Stomach (tissue), 9 donors: ENCODE measurements around the gene PAK6. TPM values are rescaled to one million over a fixed set of nuclear protein-coding genes. Genes with fewer than 3 reads are reported as not detected.

Experiments used
- DNase-seq, 2 donors: peaks; one replicate each; pipeline versions ENCODE4 v3.0.0 to v3.0.0-alpha.2; 2013 to 2019
- H3K27ac ChIP-seq, 5 donors: fragments of 200-600 bp in 4 of 5; sonication (generic) in 4 of 5; one replicate each; pipeline ENCODE4 v1.5.1; 2013 to 2019; ENCODE audit warnings: mild to moderate bottlenecking in 1 of 5, moderate library complexity in 1 of 5
- H3K27me3 ChIP-seq, 3 donors: fragments of 200-600 bp; sonication (generic); one replicate each; pipeline ENCODE4 v1.5.1; 2017 to 2019; ENCODE audit warnings: mixed run types in 1 of 3
- H3K36me3 ChIP-seq, 4 donors: fragments of 200-600 bp; sonication (generic); 1 replicate in 3 of 4; 2 replicates in 1 of 4; pipeline ENCODE4 v1.5.1; 2016 to 2019
- H3K4me1 ChIP-seq, 4 donors: fragments of 200-600 bp; sonication (generic); one replicate each; pipeline ENCODE4 v1.5.1; 2016 to 2019
- H3K4me3 ChIP-seq, 4 donors: fragments of 200-600 bp; sonication (generic) in 3 of 4; one replicate each; pipeline ENCODE4 v1.5.1; 2016 to 2019; ENCODE audit warnings: mild to moderate bottlenecking in 1 of 4
- H3K9me3 ChIP-seq, 4 donors: fragments of 200-600 bp; sonication (generic); one replicate each; pipeline ENCODE4 v1.5.1; 2016 to 2019
- EP300 ChIP-seq: sonication (generic); formaldehyde crosslinking; IDR thresholded peaks from one replicate; pipeline ENCODE4 v1.6.1; 2017; ENCODE audit warnings: antibody characterized with exemption
- POLR2A ChIP-seq, 4 donors: fragments of 450-650 bp; IDR thresholded peaks; one replicate each; pipeline ENCODE4 v1.6.1; 2016; ENCODE audit warnings: antibody characterized with exemption in 4 of 4, control low read depth in 2 of 4, mild to moderate bottlenecking in 1 of 4, moderate library complexity in 1 of 4
- POLR2AphosphoS5 ChIP-seq, 3 donors: sonication (generic); formaldehyde crosslinking; IDR thresholded peaks; one replicate each; pipeline ENCODE4 v1.6.1; 2016; ENCODE audit warnings: antibody characterized with exemption in 3 of 3
- WGBS, 5 donors: extraction: QIAGEN DNeasy Blood & Tissue Kit in 3 of 5; methylation state at CpG; one replicate each; pipeline versions ENCODE4 v1.1.5 to v1.1.7; 2013 to 2018; 5-methylcytosine and 5-hydroxymethylcytosine counted together
- intact Hi-C: fragments of 100-400 bp; cut with DNase I; formaldehyde crosslinking; loops from one replicate; pipeline ENCODE4 v1.15.1; 2023; ENCODE audit warnings: low total_unique reads
- polyA plus RNA-seq, 3 donors: library from polyadenylated mRNA; stranded (reverse); fragments of 200-250 nt; gene quantifications; one replicate each; pipeline ENCODE4 v1.2.3, GENCODE V29; 2013
- total RNA-seq, 5 donors: library from RNA; depleted of rRNA; stranded (reverse); fragments of >200 nt; gene quantifications; one replicate each; pipeline versions ENCODE4 v1.1.0 to v1.2.3, GENCODE V29; 2014 to 2016
- TF ChIP-seq, protein P1 (sequence below), 7 experiments: fragments of 450-650 bp in 4 of 7; fragments of 200-600 bp in 3 of 7; sonication (generic) in 3 of 7; IDR thresholded peaks; one replicate each; pipeline ENCODE4 v1.5.1; 2016 to 2019; ENCODE audit warnings: antibody characterized with exemption in 7 of 7, control low read depth in 2 of 7, mild to moderate bottlenecking in 1 of 7
- donor health status: healthy with polysubstance abuse.
- donor health status: Bipolar disorder and iron deficiency.
- donor health status: healthy.

The PAK6 gene
- total and polyA plus RNA-seq, 8 donors: under 0.01 to 91.9 (median 6.2) TPM

GRCh38 chr15:40320409-40320808 is 81.5 kb downstream of the PAK6 start:
- Histone ChIP-seq H3K27ac (peak overlapping the region in 1 of 5 donors; percentile 90), H3K9me3 (no peaks in the 10 kb centered on the region), H3K4me3 (no peak overlapping the region), H3K27me3 (peaks cover 0 to 3% (median 0%) of the 10 kb centered on the region in 3 donors), H3K4me1 (peaks cover 10 to 27% (median 22%) of the 10 kb centered on the region in 4 donors), H3K36me3 (no peaks in the 10 kb centered on the region)
- DNase-seq: no peak
- intact Hi-C loops: no loop called here
- TF ChIP-seq EP300 (no peak), POLR2AphosphoS5 (IDR thresholded peaks at IDR 0.05) (no peak), POLR2A (IDR thresholded peaks at IDR 0.05) (no peak)
- TF ChIP-seq, protein P1, sequence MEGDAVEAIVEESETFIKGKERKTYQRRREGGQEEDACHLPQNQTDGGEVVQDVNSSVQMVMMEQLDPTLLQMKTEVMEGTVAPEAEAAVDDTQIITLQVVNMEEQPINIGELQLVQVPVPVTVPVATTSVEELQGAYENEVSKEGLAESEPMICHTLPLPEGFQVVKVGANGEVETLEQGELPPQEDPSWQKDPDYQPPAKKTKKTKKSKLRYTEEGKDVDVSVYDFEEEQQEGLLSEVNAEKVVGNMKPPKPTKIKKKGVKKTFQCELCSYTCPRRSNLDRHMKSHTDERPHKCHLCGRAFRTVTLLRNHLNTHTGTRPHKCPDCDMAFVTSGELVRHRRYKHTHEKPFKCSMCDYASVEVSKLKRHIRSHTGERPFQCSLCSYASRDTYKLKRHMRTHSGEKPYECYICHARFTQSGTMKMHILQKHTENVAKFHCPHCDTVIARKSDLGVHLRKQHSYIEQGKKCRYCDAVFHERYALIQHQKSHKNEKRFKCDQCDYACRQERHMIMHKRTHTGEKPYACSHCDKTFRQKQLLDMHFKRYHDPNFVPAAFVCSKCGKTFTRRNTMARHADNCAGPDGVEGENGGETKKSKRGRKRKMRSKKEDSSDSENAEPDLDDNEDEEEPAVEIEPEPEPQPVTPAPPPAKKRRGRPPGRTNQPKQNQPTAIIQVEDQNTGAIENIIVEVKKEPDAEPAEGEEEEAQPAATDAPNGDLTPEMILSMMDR (IDR thresholded peaks at IDR 0.05): no peak
- WGBS, 5 donors: 89 to 100% (median 95%) methylated on average over 1 of the region's 1 CpG

DNA sequence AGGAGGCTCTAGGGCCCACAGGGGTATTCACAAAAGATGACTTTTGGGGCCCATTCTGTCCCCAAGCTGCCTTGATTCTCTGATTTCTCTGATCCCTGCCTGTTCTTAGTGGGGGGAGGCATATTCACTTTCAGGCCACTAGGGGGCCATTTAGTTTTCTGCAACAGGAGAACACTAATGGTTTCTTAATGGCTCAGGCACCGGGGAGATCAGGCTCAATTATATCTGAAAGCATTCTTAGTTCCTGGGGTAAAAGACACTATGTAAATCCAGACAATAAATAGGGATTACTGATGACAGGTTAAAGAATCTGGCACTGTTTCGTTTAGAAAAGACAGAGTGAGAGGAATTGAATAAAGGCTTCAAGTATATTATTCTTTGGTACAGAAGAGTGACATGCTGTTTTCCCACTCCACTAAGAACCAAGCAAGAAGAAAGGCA is 82.1 kb downstream of the PAK6 start:
- intact Hi-C loops: no loop called here
- no peak overlapping the region for H3K4me3 ChIP-seq
- DNase-seq: peak; percentile 66 to 84
- 0 to 4% (median 2%) methylated on average over 2 of the region's 2 CpGs for WGBS, 5 donors
- no peaks in the 10 kb centered on the region for H3K36me3 ChIP-seq
- TF ChIP-seq, protein P1 (IDR thresholded peaks at IDR 0.05): peak in 6 of 7 experiments; percentile 55 to 93 (median 86)
- TF ChIP-seq POLR2AphosphoS5 (IDR thresholded peaks at IDR 0.05) (peak in 1 of 3 donors; percentile 40), EP300 (no peak), POLR2A (IDR thresholded peaks at IDR 0.05) (no peak)
- no peaks in the 10 kb centered on the region for H3K9me3 ChIP-seq
- peak overlapping the region in 1 of 5 donors; percentile 90 for H3K27ac ChIP-seq
- H3K27me3 ChIP-seq: no peaks in the 10 kb centered on the region
- peaks cover 10 to 32% (median 26%) of the 10 kb centered on the region in 4 donors for H3K4me1 ChIP-seq

DNA sequence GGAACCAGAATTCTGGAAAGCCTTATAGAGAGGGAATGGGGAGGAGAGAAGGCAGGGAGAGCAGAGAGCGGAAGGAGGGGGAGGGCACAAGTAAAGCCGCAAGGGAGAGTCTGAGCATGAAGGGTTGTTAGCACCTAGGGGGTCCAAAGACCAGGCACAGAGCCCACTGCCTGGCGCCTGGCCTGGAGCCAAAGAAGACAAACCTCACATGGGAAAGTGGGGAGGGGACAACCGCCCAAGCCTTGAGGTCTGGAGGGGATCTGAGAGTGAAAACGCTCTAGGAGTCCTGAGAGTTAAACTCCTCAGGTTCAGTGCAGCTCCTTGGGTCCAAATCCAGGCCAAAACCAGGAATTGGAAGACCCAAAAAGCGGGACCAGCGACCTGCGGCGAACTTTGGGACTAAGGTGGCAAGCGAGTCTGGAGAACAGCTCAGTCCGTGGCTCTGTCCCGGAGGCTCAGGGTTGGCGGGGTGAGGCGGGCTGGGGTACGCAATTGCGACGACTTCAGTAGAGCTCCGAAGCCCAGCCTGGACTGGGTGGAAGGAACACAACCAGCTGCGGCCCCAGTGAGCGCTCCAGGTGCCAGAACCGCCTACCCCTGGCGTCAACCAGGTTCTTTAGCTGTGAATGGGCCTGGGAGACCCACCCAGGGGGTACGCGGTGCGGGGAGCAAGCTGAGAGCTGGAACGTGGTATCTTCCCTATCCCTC is 83.8 kb downstream of the PAK6 start:
- WGBS, 5 donors: 38 to 67% (median 44%) methylated on average over 17 to 26 of the region's 26 CpGs
- peak in 1 of 2 donors; percentile 64 for DNase-seq

DNA sequence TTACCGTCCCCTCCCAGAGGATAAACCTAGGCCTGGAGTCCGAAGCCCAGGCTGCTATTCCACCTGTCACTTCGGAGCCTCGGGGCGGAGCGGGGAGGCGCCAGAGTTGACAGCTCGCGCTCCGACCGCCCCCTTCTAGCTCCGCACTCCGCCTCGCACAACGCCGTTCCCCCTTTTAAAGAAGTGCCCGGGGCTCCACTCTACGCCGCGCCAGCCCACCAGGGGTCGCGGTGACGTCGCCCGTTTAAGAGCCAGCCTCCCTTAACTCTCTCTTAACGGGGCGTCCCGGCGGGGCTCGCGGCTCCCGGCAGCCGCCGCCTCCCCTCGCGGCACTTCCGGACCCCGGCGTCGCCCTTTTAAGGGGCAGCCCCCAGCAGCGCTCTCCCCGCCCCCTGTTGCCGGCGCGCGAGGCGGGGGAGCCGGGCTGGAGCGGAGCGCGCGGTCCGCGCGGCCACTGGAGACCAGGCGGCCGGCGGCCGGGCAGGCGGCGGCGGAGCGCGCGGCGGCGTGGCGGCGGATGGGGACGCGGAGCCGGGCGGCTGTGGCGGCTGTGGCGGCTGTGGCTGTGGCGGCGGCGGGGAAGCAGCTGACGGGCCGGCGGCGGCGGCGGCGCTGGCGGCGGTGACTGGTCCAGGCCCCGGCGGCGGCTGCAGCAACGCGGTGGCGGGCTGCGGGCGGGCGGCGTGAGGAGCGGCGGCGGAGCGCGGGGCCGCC is 84.5 kb downstream of the PAK6 start, which contains the start of gene INAFM2:
INAFM2 (plus strand) TSS at position 454 of the 714 bp plus-strand sequence. CDS start 364 bp downstream, outside the sequence.
- Histone ChIP-seq H3K4me1 (peaks cover 10 to 54% (median 37%) of the 10 kb centered on the region in 4 donors), H3K27me3 (no peaks in the 10 kb centered on the region), H3K36me3 (no peaks in the 10 kb centered on the region), H3K27ac (peak within 1 kb of the TSS; percentile 67 to 92 (median 85)), H3K4me3 (peak within 1 kb of the TSS; percentile 85 to 91 (median 86)), H3K9me3 (no peaks in the 10 kb centered on the region)
- DNase-seq: peak; percentile 90 to 97
- WGBS, 5 donors: 0 to 2% (median 0%) methylated on average over 16 to 100 of the region's 103 CpGs
- TF ChIP-seq EP300: no peak
- peak; percentile 25 to 82 (median 40) for TF ChIP-seq POLR2AphosphoS5 (IDR thresholded peaks at IDR 0.05)
- TF ChIP-seq, protein P1 (IDR thresholded peaks at IDR 0.05): peak in 5 of 7 experiments; percentile 44 to 74 (median 58)
- intact Hi-C loops: no loop called here

More for the DNA sequence above, 83.8 kb downstream of the PAK6 start:
- Histone ChIP-seq H3K36me3 (no peaks in the 10 kb centered on the region), H3K9me3 (no peaks in the 10 kb centered on the region), H3K27me3 (no peaks in the 10 kb centered on the region), H3K4me1 (peaks cover 10 to 48% (median 33%) of the 10 kb centered on the region in 4 donors), H3K27ac (peak overlapping the region; percentile 67 to 92 (median 79)), H3K4me3 (peak overlapping the region; percentile 49 to 91 (median 86))
- intact Hi-C loops: no loop called here
- TF ChIP-seq, protein P1 (IDR thresholded peaks at IDR 0.05): no peak
- TF ChIP-seq EP300 (no peak), POLR2AphosphoS5 (IDR thresholded peaks at IDR 0.05) (peak in 1 of 3 donors; percentile 41), POLR2A (IDR thresholded peaks at IDR 0.05) (no peak)
